ENCODE data around the gene SLC35F2.
"Not testable (repeated sequence)": the region's sequence is repeated elsewhere in the genome, so short reads cannot be mapped to it uniquely, and the experiment has no call there.

Gene SLC35F2, protein sequence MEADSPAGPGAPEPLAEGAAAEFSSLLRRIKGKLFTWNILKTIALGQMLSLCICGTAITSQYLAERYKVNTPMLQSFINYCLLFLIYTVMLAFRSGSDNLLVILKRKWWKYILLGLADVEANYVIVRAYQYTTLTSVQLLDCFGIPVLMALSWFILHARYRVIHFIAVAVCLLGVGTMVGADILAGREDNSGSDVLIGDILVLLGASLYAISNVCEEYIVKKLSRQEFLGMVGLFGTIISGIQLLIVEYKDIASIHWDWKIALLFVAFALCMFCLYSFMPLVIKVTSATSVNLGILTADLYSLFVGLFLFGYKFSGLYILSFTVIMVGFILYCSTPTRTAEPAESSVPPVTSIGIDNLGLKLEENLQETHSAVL

DNA sequence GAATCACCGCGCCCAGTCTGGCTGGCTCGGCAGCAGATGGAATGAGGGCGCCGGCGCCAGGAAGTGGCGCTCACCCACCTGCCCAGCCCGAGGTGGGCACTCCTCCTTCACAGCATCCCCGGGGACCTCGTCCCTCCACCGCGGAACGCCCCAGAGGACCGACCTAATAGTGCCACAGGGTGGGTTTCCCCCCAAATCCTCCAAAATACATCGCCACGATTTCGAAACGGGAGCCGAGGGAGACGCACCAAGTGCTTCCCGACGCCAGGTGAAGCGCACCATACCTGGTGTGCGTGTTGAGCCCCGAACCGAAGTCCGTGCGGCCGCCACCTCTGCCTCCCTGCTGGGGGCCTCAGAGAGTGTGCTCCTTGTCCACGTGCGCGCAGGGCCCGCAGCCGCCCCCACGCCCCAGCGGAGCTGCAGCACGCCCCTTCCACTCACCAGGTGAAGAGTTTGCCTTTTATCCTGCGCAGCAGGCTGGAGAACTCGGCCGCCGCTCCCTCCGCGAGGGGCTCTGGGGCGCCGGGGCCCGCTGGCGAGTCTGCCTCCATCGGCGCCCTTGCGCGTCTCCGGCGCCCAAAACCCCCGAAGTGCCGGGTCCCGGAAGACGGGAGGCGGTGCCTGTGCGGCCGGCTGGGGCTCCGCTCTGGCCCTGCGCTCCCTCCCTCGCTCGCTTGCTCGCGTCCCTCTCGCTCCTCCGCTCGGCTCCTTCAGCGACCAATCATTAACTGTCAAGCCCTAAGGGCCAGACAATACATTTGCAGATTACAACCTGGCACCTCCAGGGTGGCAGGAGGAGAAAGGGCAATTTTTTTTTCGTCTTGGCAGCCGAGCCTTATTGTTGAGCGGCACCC lies at the start of gene SLC35F2:
TSS of gene SLC35F2 (minus strand) at position 571 of the 854 bp plus-strand sequence. CDS start at position 551, 20 bp downstream.
- peak; percentile 70 for DNase-seq

DNA sequence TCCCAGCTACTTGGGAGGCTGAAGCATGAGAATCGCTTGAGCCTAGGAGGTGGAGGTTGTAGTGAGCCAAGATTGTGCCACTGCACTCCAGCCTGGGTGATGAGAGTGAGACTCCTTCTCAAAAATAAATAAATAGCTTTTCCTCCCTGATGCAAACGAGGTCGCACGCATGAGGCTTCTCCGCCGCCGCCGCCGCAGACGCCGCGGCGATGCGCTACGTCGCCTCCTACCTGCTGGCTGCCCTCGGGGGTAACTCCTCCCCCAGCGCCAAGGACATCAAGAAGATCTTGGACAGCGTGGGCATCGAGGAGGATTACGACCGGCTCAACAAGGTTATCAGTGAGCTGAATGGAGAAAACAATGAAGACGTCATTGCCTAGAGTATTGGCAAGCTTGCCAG lies 49.6 kb upstream of the SLC35F2 start:
- DNase-seq, result no peak

DNA sequence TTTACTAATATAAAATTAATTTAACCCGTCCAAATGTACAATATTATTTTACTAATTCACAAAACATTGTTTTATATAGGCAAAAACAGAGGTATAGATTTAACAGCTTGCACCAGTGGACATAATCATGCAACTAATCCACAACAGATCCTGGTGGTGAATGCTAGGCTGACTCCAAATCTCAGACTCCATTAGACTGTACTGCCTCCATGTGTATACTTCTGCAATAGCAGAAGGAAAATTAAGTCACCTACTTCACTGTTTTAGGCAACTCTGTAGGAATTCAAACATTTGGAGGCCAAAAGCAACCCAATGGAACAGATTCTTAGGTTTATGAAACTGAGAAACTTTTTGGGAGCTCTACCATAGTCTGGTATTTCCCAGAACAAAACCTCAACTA lies 39.7 kb upstream of the SLC35F2 start:
- DNase-seq, result no peak

DNA sequence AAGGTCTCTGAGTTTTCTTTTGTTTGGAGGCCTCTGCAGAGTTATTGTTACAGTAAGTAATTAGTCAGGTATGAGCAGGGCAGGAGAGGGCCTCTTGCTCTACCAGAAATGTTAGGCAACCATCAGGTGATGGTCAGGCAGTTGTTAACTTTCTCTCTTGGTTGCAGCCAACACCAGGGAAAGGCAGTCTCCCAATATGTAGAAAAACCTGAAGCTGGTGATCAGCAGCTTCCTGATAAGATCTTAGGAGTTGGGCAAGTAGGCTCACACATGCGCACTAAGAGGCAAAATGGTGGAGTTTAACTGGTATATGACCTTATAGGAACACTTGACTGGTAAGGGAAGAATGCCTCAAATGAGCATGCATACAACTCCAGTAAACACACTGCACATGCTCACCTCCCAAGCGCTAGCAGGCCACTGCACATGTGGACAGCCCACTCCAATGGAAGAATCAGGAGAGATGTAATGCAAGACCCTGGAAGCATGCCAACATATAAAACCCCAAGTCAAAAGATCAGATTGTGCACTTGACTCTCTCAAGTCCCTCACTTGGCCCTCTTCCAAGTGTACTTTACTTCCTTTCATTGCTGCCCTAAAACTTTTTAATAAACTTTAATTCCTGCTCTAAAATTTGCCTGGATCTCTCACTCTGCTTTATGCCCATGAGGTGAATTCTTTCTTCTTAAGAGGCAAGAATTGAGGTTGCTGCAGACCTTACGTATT lies 23.7 kb upstream of the SLC35F2 start:
- DNase-seq, result no peak

DNA sequence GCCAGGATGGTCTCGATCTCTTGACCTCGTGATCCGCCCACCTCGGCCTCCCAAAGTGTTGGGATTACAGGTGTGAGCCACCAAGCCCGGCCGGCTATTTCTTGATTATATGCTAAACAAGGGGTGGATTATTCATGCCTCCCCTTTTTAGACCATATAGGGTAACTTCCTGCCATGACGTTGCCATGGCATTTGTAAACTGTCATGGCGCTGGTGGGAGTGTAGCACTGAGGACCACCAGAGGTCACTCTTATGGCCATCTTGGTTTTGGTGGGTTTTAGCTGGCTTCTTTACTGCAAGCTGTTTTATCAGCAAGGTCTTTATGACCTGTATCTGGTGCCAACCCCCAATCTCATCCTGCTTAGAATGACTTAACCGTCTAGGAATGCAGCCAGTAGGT lies 22.9 kb upstream of the SLC35F2 start:
- DNase-seq, result not testable (repeated sequence)

DNA sequence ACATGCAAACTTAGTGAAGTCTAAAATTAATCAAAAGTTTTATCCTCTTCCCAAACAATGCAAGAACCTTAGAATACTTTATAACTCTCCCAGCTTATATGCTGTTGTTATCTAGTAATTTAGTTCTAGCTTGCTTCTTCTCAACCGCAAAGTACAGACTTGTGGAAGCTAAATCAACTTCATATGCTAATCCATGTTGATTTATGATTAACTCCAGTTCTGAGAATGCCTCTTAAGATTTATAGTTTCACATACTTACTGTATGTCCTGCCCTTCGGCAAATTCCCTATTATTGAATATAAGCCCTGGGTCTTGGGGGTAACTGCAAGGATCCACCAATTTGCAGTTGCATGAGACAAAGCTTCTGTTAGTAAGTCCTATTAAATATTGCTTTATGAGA lies 17.6 kb upstream of the SLC35F2 start:
- DNase-seq, result no peak

DNA sequence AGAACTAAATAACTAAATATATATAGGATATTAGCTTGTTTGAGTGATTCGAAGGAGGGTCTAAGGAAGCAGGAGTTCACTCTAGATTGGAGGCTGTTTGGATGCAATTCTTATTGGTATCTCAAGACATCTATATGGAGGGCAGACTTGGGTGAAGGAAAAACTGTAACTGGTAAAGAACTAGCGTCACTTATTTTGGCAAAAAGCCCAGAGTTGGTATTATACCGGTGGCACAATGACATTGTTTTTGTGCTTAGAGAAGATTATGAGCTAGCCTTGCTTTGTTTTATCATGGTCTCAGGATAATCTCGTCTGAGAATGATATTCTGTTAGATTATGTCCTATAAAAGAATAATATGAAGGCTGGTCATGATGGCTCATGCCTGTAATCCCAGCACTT lies 6.0 kb upstream of the SLC35F2 start:
- DNase-seq, result no peak

DNA sequence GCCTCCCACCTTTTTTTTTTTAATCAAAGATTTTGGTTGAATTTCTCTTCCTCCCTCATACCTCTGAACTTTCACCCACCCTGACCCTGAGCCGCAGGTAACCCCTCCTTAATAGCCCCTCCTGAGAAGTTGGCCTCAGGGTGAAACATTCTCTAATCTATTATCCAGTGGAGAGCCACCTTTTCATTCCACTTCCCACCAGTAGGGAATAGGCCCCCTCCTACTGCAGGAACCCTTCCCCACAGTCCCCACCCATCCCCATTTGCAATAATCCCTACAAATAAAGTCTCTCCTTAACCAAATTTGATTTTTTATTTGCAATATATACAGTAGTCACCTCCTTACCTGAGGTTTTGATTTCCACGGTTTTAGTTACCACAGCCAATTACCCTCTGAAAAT lies 2.1 kb upstream of the SLC35F2 start:
- no peak for DNase-seq

DNA sequence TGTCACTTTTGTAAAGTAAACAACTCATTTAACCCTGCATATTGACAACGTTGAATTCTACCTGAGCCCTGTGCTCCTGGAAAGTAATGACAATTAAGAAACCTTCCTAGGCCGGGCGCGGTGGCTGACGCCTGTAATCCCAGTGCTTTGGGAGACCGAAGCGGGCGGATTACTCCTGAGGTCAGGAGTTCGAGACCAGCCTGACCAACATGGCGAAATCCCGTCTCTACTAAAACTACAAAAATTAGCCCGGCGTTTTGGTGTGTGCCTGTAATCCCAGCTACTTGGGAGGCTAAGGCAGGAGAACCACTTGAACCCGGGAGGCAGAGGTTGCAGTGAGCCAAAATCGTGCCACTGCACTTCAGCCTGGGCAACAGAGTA lies 1.6 kb upstream of the SLC35F2 start:
- not testable (repeated sequence) for DNase-seq

DNA sequence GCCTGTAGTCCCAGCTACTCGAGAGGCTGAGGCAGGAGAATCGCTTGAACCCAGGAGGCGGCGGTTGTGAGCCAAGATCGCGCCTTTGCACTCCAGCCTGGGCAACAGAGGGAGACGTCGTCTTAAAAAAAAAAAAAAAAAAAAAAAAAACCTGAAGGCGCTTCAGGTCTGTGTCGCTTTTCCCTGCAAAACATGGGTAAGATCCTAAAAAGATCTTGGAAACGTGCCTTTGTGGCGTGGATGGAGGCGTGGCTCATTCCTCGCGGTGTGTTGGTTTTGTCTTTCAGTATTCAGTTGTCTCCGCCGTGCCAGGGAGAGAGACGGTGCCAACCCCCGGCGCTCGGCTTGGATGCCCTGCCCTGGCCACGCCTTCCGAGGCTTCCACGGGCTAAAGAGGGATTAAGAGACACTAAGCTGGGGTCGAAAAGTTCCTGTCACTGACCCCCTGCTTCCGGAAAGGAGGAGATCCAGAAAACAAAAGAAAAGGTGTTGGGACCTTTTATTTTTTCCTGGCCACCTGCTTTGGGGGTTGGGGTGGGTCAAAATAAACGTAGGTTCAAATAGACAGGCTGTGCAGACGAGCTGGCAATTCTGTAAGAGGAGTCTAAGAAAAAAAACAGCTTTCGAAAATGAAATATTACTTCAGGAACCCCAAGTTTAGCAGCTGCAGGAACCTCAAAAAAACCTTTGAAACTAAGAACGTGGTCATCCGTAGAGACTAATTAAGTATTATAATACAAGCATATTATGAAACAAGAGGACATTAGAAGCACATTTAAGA lies 1.1 kb upstream of the SLC35F2 start:
- DNase-seq, result no peak

DNA sequence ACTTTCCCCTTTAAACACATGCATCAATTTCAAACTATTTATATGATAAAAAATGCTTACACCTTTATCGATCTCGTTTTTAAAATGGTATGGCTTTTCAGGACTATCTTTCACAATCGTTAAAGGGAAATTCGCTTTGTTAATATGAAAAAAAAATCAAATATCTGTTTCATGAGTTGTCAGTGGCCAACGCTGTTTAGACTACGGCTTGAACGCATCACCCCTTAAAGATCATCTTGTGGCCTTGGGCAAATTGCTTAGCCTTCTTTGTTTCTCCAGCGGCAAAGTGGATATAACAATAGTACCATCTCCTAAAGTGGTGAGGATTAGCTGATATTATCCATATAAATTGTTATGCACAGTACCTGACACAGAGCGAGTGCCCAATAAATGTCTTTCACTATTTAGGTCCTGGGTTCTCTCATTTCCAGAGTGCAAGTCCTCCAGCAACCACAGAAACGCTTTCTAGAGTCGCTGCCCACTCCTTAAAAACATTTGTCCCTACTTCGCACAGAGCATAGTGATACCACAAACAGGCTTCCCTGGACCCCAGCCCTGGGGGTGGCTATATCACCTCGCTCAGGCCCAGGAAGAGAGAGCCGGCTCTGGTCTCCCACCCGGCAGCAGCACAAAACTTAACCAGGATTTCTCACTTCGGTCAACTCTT lies 904 bp downstream of the SLC35F2 start:
- DNase-seq, result no peak

DNA sequence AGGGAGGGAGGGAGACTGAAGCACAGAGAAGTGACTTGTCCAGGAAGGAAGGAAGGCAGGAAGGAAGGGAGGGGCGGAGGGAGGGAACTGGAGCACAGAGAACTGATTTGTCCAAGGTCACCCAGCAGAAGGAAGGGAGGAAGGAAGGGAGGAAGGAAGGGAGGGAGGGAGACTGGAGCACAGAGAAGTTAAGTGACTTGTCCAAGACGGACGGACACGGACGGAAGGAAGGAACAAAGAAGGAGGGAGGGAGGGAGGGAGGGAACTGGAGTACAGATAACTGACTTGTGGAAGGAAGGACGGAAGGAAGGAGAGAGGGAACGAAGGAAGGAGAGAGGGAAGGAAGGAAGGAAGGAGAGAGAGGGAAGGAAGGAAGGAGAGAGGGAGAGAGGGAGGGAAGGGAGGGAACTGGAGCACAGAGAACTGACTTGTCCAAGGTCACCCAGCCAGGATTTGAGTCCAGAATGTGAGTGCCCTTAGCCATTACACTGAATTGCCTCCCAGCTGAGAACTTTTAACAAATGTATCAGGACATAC lies 1.5 kb downstream of the SLC35F2 start:
- no peak for DNase-seq

DNA sequence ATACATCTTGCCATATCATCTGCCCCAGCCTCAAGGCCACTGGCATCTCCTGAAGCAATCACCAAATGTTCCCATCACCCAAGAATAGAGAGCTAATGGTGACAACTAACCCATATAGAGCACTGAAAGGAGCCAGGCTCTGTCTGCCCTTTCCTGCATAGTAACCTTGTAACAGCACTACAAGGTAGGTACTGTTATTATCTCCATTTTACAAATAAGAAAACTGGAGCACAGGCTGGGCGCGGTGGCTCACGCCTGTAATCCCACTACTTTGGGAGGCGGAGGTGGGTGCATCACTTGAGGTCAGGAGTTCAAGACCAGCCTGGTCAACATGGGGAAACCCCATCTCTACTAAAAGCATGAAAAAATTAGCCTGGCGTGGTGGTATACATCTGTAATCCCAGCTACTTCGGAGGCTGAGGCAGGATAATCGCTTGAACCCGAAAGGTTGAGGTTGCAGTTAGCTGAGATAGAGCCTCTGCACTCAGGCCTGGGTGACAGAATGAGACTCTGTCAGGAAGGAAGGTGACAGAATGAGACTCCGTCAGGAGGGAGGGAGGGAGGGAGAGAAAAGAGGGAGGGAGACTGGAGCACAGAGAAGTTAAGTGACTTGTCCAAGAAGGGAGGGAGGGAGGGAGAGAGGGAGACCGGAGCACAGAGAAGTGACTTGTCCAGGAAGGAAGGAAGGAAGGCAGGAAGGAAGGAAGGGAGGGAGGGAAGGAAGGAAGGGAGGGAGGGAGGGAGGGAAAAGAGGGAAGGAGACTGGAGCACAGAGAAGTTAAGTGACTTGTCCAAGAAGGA lies 2.2 kb downstream of the SLC35F2 start:
- DNase-seq, result no peak

DNA sequence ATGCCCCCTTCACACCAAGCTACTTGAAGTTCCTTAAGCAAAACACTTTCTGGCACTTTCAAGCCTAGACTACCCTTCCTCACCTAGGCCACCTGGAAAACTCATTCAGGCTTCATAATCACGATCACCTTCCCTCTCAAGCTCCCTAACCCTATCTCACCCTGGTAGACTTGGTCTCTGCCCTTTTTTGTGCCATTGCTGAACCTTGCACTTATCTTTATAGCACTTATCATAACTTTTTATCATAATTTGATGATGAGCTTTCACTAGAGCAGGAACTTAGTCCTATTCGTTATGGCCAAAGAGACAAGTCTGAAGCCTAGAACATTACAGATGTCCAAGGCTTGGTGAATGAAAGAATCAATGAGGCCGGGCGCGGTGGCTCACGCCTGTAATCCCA lies 5.5 kb downstream of the SLC35F2 start:
- DNase-seq, result no peak

DNA sequence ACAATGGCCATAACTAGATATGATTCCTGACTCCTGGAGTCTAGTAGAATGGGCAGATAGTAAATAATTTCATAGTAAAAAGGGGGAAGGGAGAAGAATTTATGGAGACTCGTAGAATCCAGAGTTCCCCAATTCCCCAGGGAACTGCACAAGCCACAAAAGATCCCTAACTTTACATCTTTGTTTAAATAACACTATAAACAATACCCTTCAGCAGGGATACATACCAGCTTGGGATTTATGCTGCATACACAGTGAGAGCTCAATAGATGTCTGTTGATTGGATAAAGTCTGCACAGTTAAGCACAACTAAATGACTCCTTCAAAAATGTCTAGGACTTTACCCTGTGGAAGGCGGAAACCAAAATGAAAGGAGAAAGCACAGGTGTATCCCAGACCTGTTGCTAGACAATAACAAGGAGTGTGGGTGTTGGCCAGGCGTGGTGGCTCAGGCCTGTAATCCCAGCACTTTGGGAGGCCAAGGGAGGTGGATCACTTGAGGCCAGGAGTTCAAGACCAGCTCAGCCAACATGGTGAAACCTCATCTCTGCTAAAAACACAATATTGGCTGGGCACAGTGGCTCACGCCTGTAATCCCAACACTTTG lies 6.8 kb downstream of the SLC35F2 start:
- DNase-seq, result no peak

DNA sequence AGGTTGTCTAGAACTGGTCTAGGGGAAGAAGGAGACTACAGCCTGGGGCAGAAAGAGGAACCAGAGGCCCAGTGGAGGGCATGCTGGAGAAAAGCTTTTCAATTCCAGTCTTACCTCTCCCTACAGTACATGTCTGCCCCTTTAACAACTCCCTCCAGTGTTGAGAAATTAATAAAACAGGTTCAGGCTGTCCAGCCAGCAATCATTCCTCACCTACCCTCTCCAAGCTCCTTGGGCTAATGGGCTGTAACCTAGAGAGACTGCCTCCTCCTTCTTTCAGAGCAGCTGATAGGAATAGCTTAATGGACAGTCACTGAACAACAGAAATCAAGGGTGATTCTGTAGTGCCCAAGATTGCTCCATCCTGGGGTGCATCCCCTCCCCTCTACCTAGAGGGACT lies 8.8 kb downstream of the SLC35F2 start:
- no peak for DNase-seq

DNA sequence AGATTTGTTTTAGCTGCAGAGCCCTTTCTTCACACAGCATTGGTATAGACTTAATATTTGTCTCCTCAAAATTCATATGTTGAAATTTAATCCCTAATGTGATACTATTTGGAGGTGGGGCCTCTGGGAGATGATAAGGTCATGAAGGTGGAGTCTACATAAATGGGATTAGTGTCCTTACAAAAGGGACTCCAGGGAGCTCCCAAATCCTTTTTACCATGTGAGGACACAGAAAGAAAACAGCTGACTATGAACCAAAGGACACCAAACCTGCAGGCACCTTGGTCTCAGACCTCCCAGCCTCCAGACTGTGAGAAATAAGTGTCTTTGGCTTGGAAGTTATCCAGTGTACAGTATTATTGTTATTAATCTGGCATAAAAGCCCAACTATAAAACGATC lies 10.2 kb downstream of the SLC35F2 start:
- no peak for DNase-seq

DNA sequence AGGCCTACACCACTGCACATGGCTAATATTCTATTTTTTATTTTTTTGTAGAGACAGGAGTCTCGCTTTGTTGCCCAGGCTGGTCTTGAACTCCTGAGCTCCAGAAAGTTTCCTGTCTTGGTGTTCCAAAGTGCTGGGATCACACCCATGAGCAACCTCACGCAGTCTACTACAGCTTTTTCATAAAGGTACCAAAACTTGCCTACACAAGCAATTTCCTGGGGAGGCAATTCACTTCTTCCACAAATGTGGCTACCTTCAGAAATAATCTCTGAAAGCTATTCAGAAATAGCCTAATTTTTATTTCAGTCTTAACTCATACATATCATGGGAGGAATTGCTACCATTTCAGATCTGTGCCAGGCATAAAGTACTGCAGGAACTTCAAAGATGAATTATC lies 11.4 kb downstream of the SLC35F2 start:
- DNase-seq, result no peak

DNA sequence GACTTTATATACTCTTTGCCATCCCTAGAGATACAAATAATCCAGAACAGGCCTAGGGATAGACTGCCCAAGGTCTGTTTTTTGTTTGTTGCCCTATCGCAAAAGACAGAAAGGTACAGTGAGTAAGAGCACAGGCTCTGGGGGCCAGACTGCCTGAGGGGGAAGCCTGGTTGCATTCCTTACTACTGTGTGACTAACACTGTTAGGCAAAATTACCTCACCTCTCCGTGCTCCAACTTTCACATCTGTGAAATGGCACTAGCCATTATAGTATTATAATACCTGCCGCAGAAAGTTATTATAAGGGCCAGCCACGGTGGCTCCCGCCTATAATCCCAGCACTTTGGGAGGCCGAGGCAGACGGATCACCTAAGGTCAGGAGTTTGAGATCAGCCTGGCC lies 14.5 kb downstream of the SLC35F2 start:
- no peak for DNase-seq

DNA sequence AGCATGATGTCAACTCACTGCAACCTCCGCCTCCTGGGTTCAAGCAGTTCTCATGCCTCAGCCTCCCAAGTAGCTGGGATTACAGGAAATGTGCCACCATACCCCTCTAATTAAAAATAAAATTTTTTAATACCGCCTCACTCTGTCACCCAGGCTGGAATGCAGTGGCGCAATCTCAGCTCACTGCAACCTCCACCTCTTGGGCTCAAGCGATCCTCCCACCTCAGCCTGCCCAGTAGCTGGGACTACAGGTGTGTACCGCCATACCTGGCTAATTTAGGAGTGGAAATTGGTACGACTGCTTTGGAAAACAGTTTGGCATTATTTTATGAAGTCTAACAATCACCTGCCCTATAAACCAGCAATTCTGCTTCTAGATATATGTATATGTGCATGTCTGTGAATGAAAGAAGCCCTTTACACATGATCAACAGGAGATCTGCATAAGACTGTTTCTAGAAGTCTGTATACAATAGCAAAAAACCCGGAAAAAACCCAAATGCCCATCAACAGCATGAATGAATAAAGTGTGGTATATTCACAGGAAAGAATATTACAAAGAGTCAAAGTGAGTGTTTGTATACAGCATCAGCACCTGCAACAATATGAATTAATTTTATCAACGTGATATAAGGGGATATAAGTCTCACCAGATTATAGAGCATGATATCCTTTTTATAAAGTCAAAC lies 16.0 kb downstream of the SLC35F2 start:
- DNase-seq, result no peak
